ENCODE data around the gene CAMK4.

- TF ChIP-seq POLR2AphosphoS5 (IDR thresholded peaks at IDR 0.05) (no peak), POLR2A (IDR thresholded peaks at IDR 0.05) (no peak), CTCF (IDR thresholded peaks at IDR 0.05) (no peak), EP300 (IDR thresholded peaks at IDR 0.05) (no peak)
Measured at GRCh38 chr5:111407562-111407961, 183.4 kb downstream of the CAMK4 start.

Data from gastroesophageal sphincter (tissue), 3 donors.